D721Med (cell line): Measurements from ENCODE around the gene MTHFD1L.

Experiments
- DNase-seq: peaks from one replicate; pipeline ENCODE4 v3.0.0; 2011; ENCODE audit warnings: low spot score; ENCODE audit not compliant: insufficient read length
- FAIRE-seq: peaks from 2 replicates; lab custom pipeline; 2011; peaks lifted over from hg19 to GRCh38; lab: Jason Lieb, UNC
- TF ChIP-seq, protein P1 (sequence below): IDR thresholded peaks from 2 replicates; pipeline ENCODE4 v1.5.1; 2012; ENCODE audit warnings: mild to moderate bottlenecking, control low read depth; ENCODE audit not compliant: insufficient read depth; ENCODE audit errors: missing control alignments

The MTHFD1L gene

DNA sequence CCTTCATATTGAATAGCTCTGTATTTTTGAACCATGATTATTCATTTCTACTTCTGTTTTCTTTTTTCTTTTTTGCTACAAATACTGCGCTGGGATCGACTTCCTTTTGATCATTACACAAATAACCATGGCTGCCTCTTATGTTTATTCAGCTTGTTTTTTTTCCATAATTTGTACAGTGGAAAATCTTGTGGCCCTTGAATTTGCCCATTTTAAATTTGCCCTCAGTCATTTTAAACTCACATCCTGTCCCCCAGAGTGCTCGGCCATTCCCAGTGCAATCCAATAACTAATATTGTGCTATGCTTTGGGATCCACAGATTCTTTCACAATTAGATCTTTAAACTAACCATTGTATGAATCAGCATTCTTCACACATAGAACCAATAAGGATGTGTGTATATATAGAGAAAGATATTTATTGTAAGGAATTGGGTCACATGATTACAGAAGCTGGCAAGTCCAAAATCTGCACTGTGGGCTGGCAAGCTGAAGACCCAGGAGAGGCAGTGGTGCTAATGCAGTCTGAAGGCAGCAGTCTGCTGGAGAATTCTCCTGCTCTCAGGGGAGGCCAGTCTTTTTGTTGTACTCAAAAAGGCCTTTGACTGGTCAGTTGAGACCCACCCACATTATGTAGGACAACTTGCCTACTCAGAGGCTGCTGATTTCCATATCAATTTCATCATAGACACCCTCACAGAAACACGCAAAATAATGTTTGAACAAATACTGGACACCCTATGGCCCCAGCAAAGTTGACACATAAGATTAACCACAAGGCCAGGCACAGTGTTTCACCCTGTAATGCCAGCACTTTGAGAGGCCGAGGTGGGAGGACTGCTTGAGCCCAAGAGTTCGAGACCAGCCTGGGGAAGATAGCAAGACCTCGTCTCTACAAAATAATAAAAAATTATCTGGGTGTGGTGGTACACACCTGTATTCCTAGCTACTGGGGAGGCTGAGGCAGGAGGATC lies 147.1 kb downstream of the MTHFD1L start:
- no peak for DNase-seq
- TF ChIP-seq, protein P1, sequence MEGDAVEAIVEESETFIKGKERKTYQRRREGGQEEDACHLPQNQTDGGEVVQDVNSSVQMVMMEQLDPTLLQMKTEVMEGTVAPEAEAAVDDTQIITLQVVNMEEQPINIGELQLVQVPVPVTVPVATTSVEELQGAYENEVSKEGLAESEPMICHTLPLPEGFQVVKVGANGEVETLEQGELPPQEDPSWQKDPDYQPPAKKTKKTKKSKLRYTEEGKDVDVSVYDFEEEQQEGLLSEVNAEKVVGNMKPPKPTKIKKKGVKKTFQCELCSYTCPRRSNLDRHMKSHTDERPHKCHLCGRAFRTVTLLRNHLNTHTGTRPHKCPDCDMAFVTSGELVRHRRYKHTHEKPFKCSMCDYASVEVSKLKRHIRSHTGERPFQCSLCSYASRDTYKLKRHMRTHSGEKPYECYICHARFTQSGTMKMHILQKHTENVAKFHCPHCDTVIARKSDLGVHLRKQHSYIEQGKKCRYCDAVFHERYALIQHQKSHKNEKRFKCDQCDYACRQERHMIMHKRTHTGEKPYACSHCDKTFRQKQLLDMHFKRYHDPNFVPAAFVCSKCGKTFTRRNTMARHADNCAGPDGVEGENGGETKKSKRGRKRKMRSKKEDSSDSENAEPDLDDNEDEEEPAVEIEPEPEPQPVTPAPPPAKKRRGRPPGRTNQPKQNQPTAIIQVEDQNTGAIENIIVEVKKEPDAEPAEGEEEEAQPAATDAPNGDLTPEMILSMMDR = no peak
- no peak for FAIRE-seq

DNA sequence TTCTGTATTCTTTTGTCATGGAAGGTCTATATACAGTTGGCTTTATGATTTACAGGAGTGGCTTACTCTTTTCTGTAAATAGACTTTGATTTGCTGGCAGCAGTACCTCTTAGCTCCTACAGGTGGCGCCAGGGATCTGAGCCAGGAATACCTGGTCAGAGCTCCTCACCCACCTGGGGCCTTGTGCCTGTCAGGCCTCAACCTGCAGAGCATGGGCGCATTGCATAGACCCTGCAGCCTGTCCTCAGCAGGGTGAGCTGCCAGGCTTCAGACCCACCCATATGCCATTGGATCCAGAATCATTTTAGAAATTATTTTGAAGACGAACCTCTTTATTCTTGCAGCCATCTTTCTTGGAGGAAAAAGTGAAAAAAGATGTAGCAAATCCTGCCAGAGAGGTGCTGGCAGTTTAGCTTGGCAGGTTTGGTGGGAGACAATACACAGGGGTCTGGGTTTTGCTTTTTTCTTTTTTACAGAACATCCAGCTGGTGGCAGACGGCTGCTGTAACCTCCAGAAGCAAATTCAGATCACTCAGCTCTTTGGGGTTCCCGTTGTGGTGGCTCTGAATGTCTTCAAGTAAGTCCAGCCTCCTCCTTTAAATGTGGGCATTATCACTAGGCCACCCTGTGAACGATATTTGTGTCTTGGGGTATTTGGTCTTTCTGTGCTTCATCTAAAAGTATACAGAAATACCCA lies 149.1 kb downstream of the MTHFD1L start:
- TF ChIP-seq, protein P1 = peak; percentile 96
- DNase-seq = no peak
- no peak for FAIRE-seq

DNA sequence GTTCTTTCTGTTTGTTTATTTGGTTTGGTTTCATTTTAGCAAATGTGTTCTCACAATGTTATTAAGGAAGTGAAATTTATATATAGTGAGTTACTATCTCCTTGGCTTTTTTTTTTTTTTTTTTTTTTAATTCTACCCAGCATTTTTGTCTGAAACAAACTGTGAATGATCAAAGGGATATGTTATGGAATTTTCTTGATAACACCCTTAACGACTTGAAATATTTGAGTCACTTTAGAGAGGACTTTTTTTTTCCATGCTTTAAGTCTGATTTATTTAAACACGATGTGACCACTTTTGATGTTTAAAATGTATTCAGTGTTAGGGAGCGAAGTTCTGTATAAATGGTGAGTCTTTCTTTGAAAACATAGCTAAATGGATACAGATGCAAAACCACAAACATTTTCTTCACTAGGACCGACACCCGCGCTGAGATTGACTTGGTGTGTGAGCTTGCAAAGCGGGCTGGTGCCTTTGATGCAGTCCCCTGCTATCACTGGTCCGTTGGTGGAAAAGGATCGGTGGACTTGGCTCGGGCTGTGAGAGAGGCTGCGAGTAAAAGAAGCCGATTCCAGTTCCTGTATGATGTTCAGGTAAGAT lies 149.7 kb downstream of the MTHFD1L start:
- DNase-seq (no peak), FAIRE-seq (no peak)
- TF ChIP-seq, protein P1 = no peak

DNA sequence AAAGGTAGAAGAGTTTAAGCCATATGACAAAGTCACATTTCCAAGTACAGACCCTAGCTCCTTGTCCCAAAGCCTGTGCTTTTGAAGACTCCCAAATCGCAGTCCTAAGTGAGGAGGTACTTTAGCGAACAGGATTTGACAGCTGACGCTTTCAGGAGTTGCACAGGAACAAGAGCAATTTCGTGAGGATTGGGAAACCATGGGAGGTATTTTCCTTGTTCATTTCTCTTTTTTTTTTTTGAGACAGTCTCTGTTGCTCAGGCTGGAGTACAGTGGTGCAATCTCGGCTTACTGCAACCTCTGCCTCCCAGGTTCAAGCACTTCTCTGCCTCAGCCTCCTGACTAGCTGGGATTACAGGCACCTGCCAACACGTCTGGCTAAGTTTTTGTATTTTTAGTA lies 150.6 kb downstream of the MTHFD1L start:
- TF ChIP-seq, protein P1 = no peak
- no peak for FAIRE-seq
- no peak for DNase-seq

DNA sequence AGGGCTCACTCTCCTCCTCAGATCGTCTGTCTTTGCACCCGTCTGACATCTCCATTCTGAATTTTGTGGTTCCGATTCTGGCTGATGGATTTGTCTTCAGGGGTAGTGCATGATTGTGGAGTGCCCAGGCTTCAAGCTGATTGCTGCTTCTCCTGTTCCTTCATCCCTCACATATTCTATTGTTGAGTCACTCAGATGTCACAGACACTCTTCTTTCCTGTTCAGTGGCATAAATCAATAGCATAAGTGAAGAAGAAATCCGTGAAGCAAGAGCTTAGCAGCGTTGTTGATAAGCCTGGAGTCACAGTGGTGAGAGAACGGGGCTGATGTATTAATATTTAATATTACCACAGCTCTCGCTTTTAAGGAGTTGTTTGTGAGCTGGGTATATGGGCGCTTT lies 152.5 kb downstream of the MTHFD1L start:
- FAIRE-seq (no peak), DNase-seq (no peak)
- TF ChIP-seq, protein P1 = no peak

DNA sequence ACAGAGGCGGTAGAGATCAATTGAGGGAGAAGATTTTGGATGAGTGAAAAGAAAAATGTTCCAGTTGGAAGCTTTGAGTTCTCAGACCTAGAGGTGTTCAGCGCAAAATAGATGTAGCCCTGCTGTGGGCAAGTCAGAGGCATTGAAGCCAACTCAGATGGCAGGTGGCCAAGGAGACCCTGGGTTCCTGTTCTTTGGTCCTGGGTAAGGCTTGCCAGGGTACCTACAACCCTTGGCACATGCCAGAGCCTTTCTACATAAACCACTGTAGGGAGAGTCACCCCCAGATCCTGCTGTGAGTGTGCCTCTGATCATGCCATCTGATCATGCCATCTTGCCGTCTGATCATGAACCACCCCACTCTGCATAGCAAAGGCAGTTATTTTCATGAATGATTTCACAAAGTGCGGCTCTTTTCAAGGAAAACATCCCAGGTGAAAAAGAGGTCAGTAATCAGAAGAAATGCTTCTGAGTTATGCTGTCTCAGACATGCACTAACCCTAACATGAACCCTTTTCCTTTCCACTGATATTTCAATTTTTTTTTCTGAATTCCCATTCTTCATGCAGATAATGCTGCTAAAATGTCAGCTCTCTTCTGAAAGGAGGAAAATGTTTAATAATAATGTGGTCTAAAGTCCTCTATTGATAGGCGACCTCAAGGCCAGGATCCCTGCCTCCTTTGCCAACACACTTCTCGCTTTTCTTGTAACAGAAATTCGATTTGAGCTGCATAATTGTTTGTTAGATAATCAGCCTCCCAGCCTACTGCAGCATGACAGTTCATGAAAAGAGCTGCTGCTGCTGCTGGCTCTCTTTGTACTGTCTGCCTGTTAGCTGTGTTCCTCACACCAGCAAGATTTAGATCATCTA lies 153.6 kb downstream of the MTHFD1L start:
- TF ChIP-seq, protein P1 = no peak
- DNase-seq = no peak
- FAIRE-seq = no peak
